ENCODE measurements around the gene RTN4RL2.

RTN4RL2 gene

GRCh38 chr11:57463671-57464538 lies 3.6 kb downstream of the RTN4RL2 start:
- DNase-seq: no peak

GRCh38 chr11:57464539-57465181 lies 4.3 kb downstream of the RTN4RL2 start:
- no peak for DNase-seq

- no peak for DNase-seq
Observed at GRCh38 chr11:57466680-57467079, 6.4 kb downstream of the RTN4RL2 start.

GRCh38 chr11:57467508-57468157 lies 7.3 kb downstream of the RTN4RL2 start:
- DNase-seq: no peak

- DNase-seq: no peak
Observed at GRCh38 chr11:57468276-57468675, 7.9 kb downstream of the RTN4RL2 start.

GRCh38 chr11:57469268-57469667 lies 8.9 kb downstream of the RTN4RL2 start:
- no peak for DNase-seq

- DNase-seq: no peak
Observed at GRCh38 chr11:57471496-57471895, 11.2 kb downstream of the RTN4RL2 start.

GRCh38 chr11:57473285-57473841 lies 13.0 kb downstream of the RTN4RL2 start:
- DNase-seq: no peak

- DNase-seq: no peak
Observed at GRCh38 chr11:57474017-57474802, 13.9 kb downstream of the RTN4RL2 start.

- no peak for DNase-seq
Observed at GRCh38 chr11:57474803-57475115, 14.4 kb downstream of the RTN4RL2 start.

- DNase-seq: no peak
Observed at GRCh38 chr11:57475191-57475590, 14.9 kb downstream of the RTN4RL2 start.

- no peak for DNase-seq
Observed at GRCh38 chr11:57475671-57476046, 15.3 kb downstream of the RTN4RL2 start.

- no peak for DNase-seq
Observed at GRCh38 chr11:57476047-57476756, 15.9 kb downstream of the RTN4RL2 start.

GRCh38 chr11:57476757-57477506 lies 16.6 kb downstream of the RTN4RL2 start:
- no peak for DNase-seq

GRCh38 chr11:57477507-57478189 lies 17.3 kb downstream of the RTN4RL2 start:
- DNase-seq: no peak

GRCh38 chr11:57479021-57479663 lies 18.8 kb downstream of the RTN4RL2 start:
- DNase-seq: no peak

GRCh38 chr11:57479911-57480310 lies 19.6 kb downstream of the RTN4RL2 start:
- no peak for DNase-seq

GRCh38 chr11:57480409-57481137 lies 20.2 kb downstream of the RTN4RL2 start:
- DNase-seq: no peak

GRCh38 chr11:57481315-57481714 lies 21.0 kb downstream of the RTN4RL2 start:
- DNase-seq: no peak
